CD4-positive, alpha-beta T cell treated with Interleukin-12 subunit alpha and Interleukin-12 subunit beta, for 1 hour (primary cell): ENCODE results near the gene NFAT5.
"Not testable (repeated sequence)": the region's sequence is repeated elsewhere in the genome, so short reads cannot be mapped to it uniquely, and the experiment has no call there.

Experiments
- DNase-seq: peaks from one replicate; pipeline ENCODE4 v3.0.0-alpha.2; 2020

The NFAT5 gene

GRCh38 chr16:69565671-69566239 lies at the start of gene NFAT5:
TSS of gene NFAT5 (plus strand) at chr16:69565966. CDS start at chr16:69566302, 336 bp downstream.
- peak; percentile 92 for DNase-seq

GRCh38 chr16:69517914-69518313 lies 47.9 kb upstream of the NFAT5 start:
- DNase-seq = not testable (repeated sequence)

- DNase-seq = no peak
Measured at GRCh38 chr16:69520413-69520799, 45.4 kb upstream of the NFAT5 start.

- no peak for DNase-seq
Measured at GRCh38 chr16:69520800-69521602, 44.8 kb upstream of the NFAT5 start.

GRCh38 chr16:69522041-69522578 lies 43.7 kb upstream of the NFAT5 start:
- DNase-seq = no peak

GRCh38 chr16:69522732-69523404 lies 42.9 kb upstream of the NFAT5 start:
- no peak for DNase-seq

GRCh38 chr16:69523566-69524305 lies 42.0 kb upstream of the NFAT5 start:
- DNase-seq = no peak

- no peak for DNase-seq
Measured at GRCh38 chr16:69526831-69527655, 38.7 kb upstream of the NFAT5 start.

- DNase-seq = no peak
Measured at GRCh38 chr16:69531988-69532387, 33.8 kb upstream of the NFAT5 start.

GRCh38 chr16:69532641-69533455 lies 32.9 kb upstream of the NFAT5 start:
- no peak for DNase-seq

GRCh38 chr16:69534720-69535119 lies 31.0 kb upstream of the NFAT5 start:
- DNase-seq = no peak

GRCh38 chr16:69535123-69536050 lies 30.4 kb upstream of the NFAT5 start:
- DNase-seq = no peak

- DNase-seq = no peak
Measured at GRCh38 chr16:69537706-69538080, 28.1 kb upstream of the NFAT5 start.

- DNase-seq = no peak
Measured at GRCh38 chr16:69538808-69539207, 27.0 kb upstream of the NFAT5 start.

- DNase-seq = no peak
Measured at GRCh38 chr16:69542974-69543373, 22.8 kb upstream of the NFAT5 start.

- no peak for DNase-seq
Measured at GRCh38 chr16:69544088-69544487, 21.7 kb upstream of the NFAT5 start.

- DNase-seq = not testable (repeated sequence)
Measured at GRCh38 chr16:69546663-69547062, 19.1 kb upstream of the NFAT5 start.

GRCh38 chr16:69553332-69553731 lies 12.4 kb upstream of the NFAT5 start:
- no peak for DNase-seq

- no peak for DNase-seq
Measured at GRCh38 chr16:69554495-69554894, 11.3 kb upstream of the NFAT5 start.

- no peak for DNase-seq
Measured at GRCh38 chr16:69555437-69555836, 10.3 kb upstream of the NFAT5 start.
